ENCODE data around the gene ADGRF5. TPM values are rescaled to one million over a fixed set of nuclear protein-coding genes. Genes with fewer than 3 reads are reported as not detected.

ADGRF5 gene
- total and polyA plus RNA-seq, 8 donors, result 2.2 to 7.6 (median 4.0) TPM

- ATAC-seq (no peak), DNase-seq (no peak), FAIRE-seq (no peak)
- Histone ChIP-seq H3K9me3 (no peaks in the 10 kb centered on the region), H3K36me3 (no peaks in the 10 kb centered on the region), H3K4me1 (no peaks in the 10 kb centered on the region), H3K4me3 (no peak overlapping the region), H3K27ac (no peak overlapping the region), H3K27me3 (peaks cover 0 to 5% (median 0%) of the 10 kb centered on the region in 4 donors)
- 63 to 71% methylated on average over 3 of the region's 3 CpGs for WGBS, 2 donors
- intact Hi-C loops (cut with DNase I), result no loop called here
- no peak for TF ChIP-seq CTCF (IDR thresholded peaks at IDR 0.05)
Observed at GRCh38 chr6:46904117-46904516, 17.6 kb downstream of the ADGRF5 start.

- H3K9me3 ChIP-seq, result no peaks in the 10 kb centered on the region
- FAIRE-seq (no peak), ATAC-seq (peak in 3 of 4 donors; percentile 41 to 49 (median 43)), DNase-seq (peak in 2 of 6 donors; percentile 4 to 22)
- no peaks in the 10 kb centered on the region for H3K36me3 ChIP-seq
- no peaks in the 10 kb centered on the region for H3K4me1 ChIP-seq
- H3K27ac ChIP-seq, result no peak overlapping the region
- peaks cover 0 to 5% (median 0%) of the 10 kb centered on the region in 4 donors for H3K27me3 ChIP-seq
- intact Hi-C loops (cut with DNase I), result no loop called here
- TF ChIP-seq CTCF (IDR thresholded peaks at IDR 0.05), result no peak
- H3K4me3 ChIP-seq, result no peak overlapping the region
- WGBS, 2 donors, result 16 to 17% methylated on average over 4 of the region's 4 CpGs
Observed at GRCh38 chr6:46903175-46903574, 18.6 kb downstream of the ADGRF5 start.

- ATAC-seq (no peak), FAIRE-seq (no peak), DNase-seq (no peak)
- WGBS, 2 donors, result 41 to 44% methylated on average over 5 of the region's 5 CpGs
- H3K27me3 ChIP-seq, result no peaks in the 10 kb centered on the region
- no peaks in the 10 kb centered on the region for H3K36me3 ChIP-seq
- H3K27ac ChIP-seq, result no peak overlapping the region
- no peak for TF ChIP-seq CTCF (IDR thresholded peaks at IDR 0.05)
- H3K4me1 ChIP-seq, result no peaks in the 10 kb centered on the region
- no peak overlapping the region for H3K4me3 ChIP-seq
- intact Hi-C loops (cut with DNase I), result no loop called here
- H3K9me3 ChIP-seq, result no peaks in the 10 kb centered on the region
Observed at GRCh38 chr6:46901882-46902314, 19.8 kb downstream of the ADGRF5 start.

GRCh38 chr6:46900266-46900665, 21.5 kb downstream of the ADGRF5 start:
- Histone ChIP-seq H3K36me3 (no peaks in the 10 kb centered on the region), H3K4me3 (no peak overlapping the region), H3K27ac (no peak overlapping the region), H3K4me1 (no peaks in the 10 kb centered on the region), H3K9me3 (no peaks in the 10 kb centered on the region), H3K27me3 (no peaks in the 10 kb centered on the region)
- WGBS, 2 donors, result 53 to 61% methylated on average over 3 of the region's 3 CpGs
- DNase-seq (no peak), FAIRE-seq (no peak), ATAC-seq (no peak)
- intact Hi-C loops (cut with DNase I), result no loop called here
- no peak for TF ChIP-seq CTCF (IDR thresholded peaks at IDR 0.05)

GRCh38 chr6:46899659-46900058, 22.1 kb downstream of the ADGRF5 start:
- WGBS, 2 donors, result 82% methylated on average over 4 of the region's 4 CpGs
- Histone ChIP-seq H3K27me3 (no peaks in the 10 kb centered on the region), H3K9me3 (no peaks in the 10 kb centered on the region), H3K4me3 (no peak overlapping the region), H3K4me1 (no peaks in the 10 kb centered on the region), H3K36me3 (no peaks in the 10 kb centered on the region), H3K27ac (no peak overlapping the region)
- TF ChIP-seq CTCF (IDR thresholded peaks at IDR 0.05), result no peak
- intact Hi-C loops (cut with DNase I), result no loop called here
- FAIRE-seq, result no peak
- ATAC-seq, result no peak
- DNase-seq, result no peak
